HFF-Myc (cell line): Measurements from ENCODE around the gene CAB39L.

Experiments
- DNase-seq: peaks from one replicate; pipeline ENCODE4 v3.0.0-alpha.2; 2011; ENCODE audit warnings: low read depth; ENCODE audit errors: extremely low read depth
- H3K4me3 ChIP-seq: replicated peaks from 2 replicates; pipeline ENCODE4 v1.5.1; 2011; ENCODE audit warnings: low read depth, mild to moderate bottlenecking, control low read depth, low read length
- CTCF ChIP-seq: IDR thresholded peaks from 2 replicates; pipeline ENCODE4 v1.5.1; 2012; ENCODE audit warnings: mild to moderate bottlenecking, low read depth, low read length, control low read depth; ENCODE audit errors: missing control alignments

The CAB39L gene

DNA sequence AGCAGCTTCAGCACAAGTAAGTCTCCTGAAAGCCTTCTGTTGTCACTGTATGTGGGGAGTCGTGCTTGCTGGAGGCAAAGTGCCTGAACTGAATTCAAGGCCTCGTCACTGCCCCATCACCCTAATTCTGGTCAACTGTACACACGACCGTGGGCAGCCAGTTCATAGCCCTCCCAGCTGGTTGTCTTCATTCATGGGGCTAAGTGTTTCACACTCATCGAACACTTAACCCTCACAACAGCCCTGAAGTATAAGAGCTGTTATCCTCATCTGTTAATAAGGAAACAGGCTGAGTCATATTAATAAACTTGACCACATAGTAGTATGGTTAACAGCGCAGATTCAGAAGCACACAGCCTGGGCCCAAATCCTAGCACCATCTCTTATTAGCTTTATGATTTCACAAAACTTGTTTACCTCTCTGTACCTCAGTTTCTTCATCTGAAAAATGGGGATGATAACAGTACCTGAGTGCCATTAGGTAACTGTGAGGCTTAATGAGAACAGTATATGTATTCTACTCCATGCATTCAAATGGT is 129.5 kb downstream of the CAB39L start:
- no peak for DNase-seq
- no peak for TF ChIP-seq CTCF
- H3K4me3 ChIP-seq, result no peak overlapping the region; the same call in 1 of the 2 replicates

GRCh38 chr13:49311816-49312215 is 132.0 kb downstream of the CAB39L start:
- TF ChIP-seq CTCF, result no peak
- no peak overlapping the region for H3K4me3 ChIP-seq
- DNase-seq, result no peak

DNA sequence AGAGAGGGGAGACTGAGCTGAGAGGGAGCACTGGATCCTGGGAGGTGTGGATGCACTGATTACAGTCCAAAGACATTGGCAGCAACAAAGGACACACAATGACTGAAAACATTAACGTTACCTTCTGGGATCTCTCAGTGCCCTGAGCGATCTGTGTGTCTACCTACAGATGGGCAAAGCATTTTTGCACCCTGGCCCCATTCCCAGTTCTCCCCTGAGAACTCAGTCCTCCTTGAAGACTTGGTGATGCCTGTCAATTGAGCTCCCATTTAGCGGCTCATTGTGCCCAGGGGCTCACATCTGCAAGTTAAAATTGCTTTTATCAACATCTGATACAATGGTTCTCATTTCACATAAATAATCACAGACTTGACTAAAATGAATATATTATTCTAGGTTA is 133.6 kb downstream of the CAB39L start:
- no peak for DNase-seq
- no peak for TF ChIP-seq CTCF
- H3K4me3 ChIP-seq, result no peak overlapping the region

DNA sequence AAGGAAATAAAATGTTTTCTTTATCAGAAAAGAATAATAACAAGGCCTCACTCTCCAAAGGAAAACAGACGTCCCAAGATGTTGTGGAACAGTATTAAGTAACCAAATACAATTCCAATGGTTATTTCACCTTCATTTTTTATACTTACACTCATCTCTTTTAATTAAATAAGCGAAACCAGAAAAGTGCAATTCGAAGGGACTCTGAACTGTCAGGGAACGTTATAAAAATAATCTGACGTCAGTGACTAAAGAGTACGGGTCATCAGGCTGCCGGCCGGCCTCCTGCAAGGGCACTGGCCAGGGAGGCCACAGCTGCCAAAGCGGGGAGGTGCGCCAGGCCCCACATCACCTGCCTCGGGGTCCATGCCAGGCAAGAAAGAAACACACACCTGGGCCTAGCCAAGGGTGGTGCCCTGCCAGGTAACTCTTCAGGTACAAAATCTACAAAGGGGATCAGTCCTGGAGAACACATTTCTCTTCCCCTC is 134.9 kb downstream of the CAB39L start:
- DNase-seq, result no peak
- H3K4me3 ChIP-seq, result no peak overlapping the region
- TF ChIP-seq CTCF, result no peak

DNA sequence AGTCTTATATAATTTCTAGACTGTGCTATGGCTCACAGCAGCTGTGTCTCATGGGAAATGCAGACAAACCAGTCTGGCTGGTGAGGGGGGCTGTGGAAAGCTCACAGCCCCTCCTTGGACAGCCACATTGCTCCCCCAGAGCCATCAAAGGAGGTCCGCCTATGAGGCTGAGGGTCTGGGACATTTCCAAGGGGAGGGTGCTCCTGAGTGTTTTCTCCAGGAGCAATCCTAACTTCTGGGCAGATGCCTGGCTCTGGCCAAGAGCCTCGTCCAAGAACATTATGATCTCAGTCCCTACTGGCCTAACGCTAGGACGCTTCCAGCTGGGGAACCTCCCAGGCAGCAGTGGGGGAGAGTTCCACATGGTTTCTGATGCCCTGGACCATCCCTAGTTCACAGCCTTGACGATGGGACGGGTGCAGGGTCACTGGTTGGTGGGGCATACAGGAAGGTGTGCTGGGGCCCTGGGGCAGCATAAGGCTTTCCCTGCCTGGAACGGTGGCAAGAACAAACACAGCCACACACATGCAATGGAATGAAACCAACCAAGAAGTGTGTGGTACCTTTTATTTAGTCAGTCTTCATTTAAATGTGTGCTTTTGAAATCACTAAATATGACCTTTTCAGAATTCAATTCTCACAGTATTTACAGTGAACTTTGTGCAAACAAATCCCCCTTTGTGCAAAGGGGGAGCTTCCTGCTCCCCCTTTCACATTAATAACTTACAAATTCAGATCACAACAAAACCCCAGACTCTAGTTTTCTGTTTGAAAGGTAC is 135.6 kb downstream of the CAB39L start:
- TF ChIP-seq CTCF, result no peak
- no peak for DNase-seq

GRCh38 chr13:49307365-49307764 is 136.5 kb downstream of the CAB39L start:
- DNase-seq, result no peak
- no peak overlapping the region for H3K4me3 ChIP-seq
- no peak for TF ChIP-seq CTCF

More for the DNA sequence above, 135.6 kb downstream of the CAB39L start:
- no peak overlapping the region for H3K4me3 ChIP-seq
